ENCODE data around the gene RAB2B. TPM values are rescaled to one million over a fixed set of nuclear protein-coding genes. Genes with fewer than 3 reads are reported as not detected.

The RAB2B gene
- total RNA-seq, 1 experiment from 2014 or later = 22.8 TPM

DNA sequence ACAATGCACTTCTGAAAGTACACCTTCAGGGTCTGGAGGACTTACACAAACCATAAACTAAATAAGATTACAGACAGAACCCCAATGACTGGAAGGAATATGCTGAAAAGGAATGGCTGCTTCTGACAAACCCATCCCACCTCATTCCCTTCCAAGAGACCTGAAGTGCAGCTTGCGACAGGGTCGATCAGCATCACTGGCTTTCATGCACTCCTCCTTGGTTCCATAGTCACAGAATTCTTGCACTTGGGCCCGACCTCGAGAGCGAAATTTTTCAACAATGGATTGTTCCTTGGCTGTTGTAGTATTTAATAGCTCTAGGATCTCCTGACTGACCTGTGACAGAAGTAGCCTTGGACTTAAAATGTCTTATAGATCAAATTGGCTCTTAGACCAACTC, 24.8 kb upstream of the RAB2B start:
- ChIA-PET CTCF (interaction anchor here (0.6 to 6.0 kb wide), 8 partner anchors 8 to 437 kb away, joined by 3 to 57 read pairs (median 6); partner anchors contain the start of genes METTL3, RAB2B and TOX4), POLR2A (interaction anchor here (0.6 to 3.7 kb wide), 4 partner anchors 9 to 191 kb away, joined by 3 to 23 read pairs (median 6); partner anchors contain the start of gene METTL3)
- no peaks in the 10 kb centered on the region for H3K27me3 Mint-ChIP-seq (ENCODE audit: insufficient read depth, unreplicated experiment)
- H3K4me3 Mint-ChIP-seq (ENCODE audit: unreplicated experiment) = no peak overlapping the region
- no peak for DNase-seq (ENCODE audit: unreplicated experiment)
- BruUV-seq (replicated peaks) = no TSS peak
- no peaks in the 10 kb centered on the region for H3K9me3 Mint-ChIP-seq (ENCODE audit: unreplicated experiment)
- H3K4me1 Mint-ChIP-seq (ENCODE audit: insufficient read depth, unreplicated experiment) = no peaks in the 10 kb centered on the region
- TF ChIP-seq CTCF (IDR thresholded peaks at IDR 0.05; ENCODE audit: unreplicated experiment) = no peak
- no peak overlapping the region for H3K27ac Mint-ChIP-seq (ENCODE audit: low read depth, unreplicated experiment)
- peaks cover 67% of the 10 kb centered on the region for H3K36me3 Mint-ChIP-seq (ENCODE audit: insufficient read depth, unreplicated experiment)
- intact Hi-C loops (cut with micrococcal nuclease) = no loop called here

DNA sequence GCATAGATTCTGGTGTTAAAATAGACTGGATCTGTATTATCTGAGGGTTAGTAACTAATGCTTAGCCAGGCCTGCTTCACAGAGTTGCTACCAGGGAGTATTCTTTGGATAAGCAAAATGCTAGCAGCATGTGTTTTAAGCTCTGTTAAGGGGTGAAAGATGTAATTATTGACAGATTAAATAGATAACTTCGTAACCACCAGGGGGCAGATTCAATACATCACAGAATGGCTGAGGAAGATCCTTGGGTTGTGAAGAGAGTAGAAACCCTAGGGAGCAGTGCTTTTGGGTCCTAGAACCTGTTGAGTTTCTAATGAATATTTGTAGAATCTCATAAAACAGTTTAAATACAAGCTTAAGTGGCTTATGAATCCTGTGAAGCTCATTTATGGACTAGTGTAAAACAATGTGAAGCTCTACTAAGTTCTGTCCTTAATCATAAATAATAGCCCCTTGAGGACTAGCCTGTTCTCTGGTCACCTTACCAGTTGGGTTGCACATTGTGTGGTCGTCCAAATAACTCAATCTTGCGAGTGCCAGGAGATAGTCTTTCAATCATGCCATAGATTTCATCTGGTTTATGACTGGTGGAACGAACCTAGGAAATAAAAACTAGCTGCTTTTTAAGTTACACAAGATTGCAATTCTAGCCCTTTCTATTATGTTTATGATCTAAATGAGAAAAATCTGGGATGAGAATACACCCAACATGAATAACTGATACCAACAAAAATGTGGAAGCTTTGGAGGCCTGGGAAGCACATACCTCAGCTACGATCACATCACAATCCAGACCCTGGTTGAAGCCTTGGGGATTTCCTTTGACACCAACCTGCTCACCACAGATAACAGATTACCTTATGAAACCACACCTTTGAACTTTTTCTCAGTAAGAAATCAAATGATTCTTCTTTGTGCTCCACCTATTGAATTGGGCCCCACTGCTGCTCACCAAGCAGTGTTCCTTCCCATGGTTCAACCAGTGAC, 22.1 kb upstream of the RAB2B start:
- H3K36me3 Mint-ChIP-seq (ENCODE audit: insufficient read depth, unreplicated experiment) = peaks cover 89% of the 10 kb centered on the region

GRCh38 chr14:21496453-21496852, 19.7 kb upstream of the RAB2B start:
- ChIA-PET CTCF (interaction anchor here (0.5 to 6.0 kb wide), 5 partner anchors 9 to 35 kb away, joined by 3 to 57 read pairs (median 4); partner anchors contain the start of genes RAB2B and TOX4), POLR2A (interaction anchor here (2.7 kb wide), 1 partner anchor 19 kb away, joined by 11 read pairs; the partner anchor contains the start of genes RAB2B and TOX4)
- Mint-ChIP-seq H3K27me3 (ENCODE audit: insufficient read depth, unreplicated experiment) (no peaks in the 10 kb centered on the region), H3K4me1 (ENCODE audit: insufficient read depth, unreplicated experiment) (no peaks in the 10 kb centered on the region), H3K9me3 (ENCODE audit: unreplicated experiment) (no peaks in the 10 kb centered on the region), H3K27ac (ENCODE audit: low read depth, unreplicated experiment) (no peak overlapping the region), H3K4me3 (ENCODE audit: unreplicated experiment) (no peak overlapping the region), H3K36me3 (ENCODE audit: insufficient read depth, unreplicated experiment) (peaks cover 96% of the 10 kb centered on the region)
- TF ChIP-seq CTCF (IDR thresholded peaks at IDR 0.05; ENCODE audit: unreplicated experiment) = no peak
- DNase-seq (ENCODE audit: unreplicated experiment) = no peak
- intact Hi-C loops (cut with micrococcal nuclease) = no loop called here
- BruUV-seq (replicated peaks) = no TSS peak

More for the DNA sequence above, 22.1 kb upstream of the RAB2B start:
- Mint-ChIP-seq H3K4me3 (ENCODE audit: unreplicated experiment) (no peak overlapping the region), H3K27me3 (ENCODE audit: insufficient read depth, unreplicated experiment) (no peaks in the 10 kb centered on the region), H3K4me1 (ENCODE audit: insufficient read depth, unreplicated experiment) (no peaks in the 10 kb centered on the region), H3K27ac (ENCODE audit: low read depth, unreplicated experiment) (no peak overlapping the region), H3K9me3 (ENCODE audit: unreplicated experiment) (no peaks in the 10 kb centered on the region)
- CTCF ChIA-PET = interaction anchor here (0.6 to 6.0 kb wide), 31 partner anchors 8 to 306 kb away, joined by 3 to 88 read pairs (median 5); partner anchors contain the start of genes CHD8, METTL3, RAB2B and SALL2
- peak; percentile 42 for TF ChIP-seq CTCF (IDR thresholded peaks at IDR 0.05; ENCODE audit: unreplicated experiment)
- BruUV-seq (replicated peaks) = no TSS peak
- POLR2A ChIA-PET = interaction anchor here (0.8 to 3.9 kb wide), 8 partner anchors 9 to 58 kb away, joined by 3 to 29 read pairs (median 6); partner anchors contain the start of genes METTL3, RAB2B and TOX4
- intact Hi-C loops (cut with micrococcal nuclease) = loop anchor here (1.0 kb wide), 1 partner anchor 58 kb away; no protein-coding TSS in a partner anchor
- DNase-seq (ENCODE audit: unreplicated experiment) = peak; percentile 44
